ENCODE results near the gene ZNF185. TPM values are rescaled to one million over a fixed set of nuclear protein-coding genes. Genes with fewer than 3 reads are reported as not detected.

The ZNF185 gene
- total RNA-seq: 15.8 and 33.3 TPM in 2 replicates

DNA sequence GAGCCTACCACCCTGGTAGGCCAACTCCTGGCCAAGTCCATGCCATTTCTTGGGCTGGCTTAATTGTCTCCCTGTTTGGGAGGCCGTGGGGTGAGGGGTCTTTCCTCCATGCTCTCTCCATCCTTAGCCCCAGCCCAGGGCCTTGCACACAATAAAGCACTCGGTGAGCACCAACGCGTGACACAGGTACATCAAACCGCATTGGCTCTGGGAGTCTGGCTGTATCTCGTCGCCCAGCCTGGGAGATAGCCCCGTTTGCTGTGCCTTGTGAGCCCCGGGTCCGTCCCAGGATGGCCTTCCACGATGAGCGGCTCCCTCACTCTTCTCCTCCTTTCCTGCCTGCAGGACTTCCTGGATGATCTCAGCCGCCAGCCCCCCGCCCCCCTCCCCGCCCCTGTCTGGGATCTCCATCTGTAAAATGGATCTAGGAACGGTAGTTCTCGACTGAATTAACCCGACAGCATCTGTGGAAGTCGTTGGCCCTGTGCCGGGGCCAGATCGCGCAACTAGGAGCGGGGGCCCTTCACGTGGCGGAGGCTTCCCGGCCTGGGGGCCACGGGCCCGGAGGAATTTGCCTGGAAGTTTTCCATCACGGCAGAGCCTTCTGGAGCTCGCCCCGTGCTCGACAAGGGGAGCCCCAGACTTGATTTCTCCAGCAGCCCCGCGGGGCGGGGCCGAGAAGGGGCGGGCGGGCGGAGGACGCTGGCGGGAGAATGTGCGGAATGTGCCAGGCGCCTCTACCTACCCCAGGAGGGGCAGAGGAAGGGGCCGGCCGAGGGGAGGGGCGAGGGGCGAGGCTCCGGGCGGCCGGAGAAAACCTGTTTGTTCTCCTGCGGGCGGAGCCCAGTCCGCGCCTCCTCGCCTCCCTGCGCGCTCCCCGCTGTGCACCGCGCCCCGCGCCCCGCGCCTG, at the start of gene ZNF185:
Gene ZNF185, plus strand, starts transcription at position 846 of the 910 bp plus-strand sequence. CDS start 16,423 bp downstream, outside the sequence.
- DNase-seq (ENCODE audit: low read depth, low spot score): no peak

DNA sequence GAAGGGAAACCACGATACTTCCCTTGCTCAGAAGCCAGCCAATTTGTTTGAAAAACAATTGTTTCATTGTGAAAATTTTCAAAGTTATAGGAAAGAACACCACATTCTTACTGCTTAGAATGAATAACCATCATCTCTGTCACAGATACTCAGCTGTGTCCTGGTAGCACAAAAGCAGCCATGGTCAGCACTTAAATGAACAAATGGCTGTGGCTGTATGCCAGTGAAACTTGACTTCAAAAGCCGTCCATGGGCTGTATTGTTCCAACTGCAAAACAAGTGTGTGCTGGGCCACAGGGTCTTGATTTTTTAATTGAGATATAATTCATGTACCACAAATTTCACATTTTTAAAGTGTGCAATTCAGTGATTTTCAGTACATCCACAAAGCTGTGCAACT, 47.4 kb upstream of the ZNF185 start:
- DNase-seq (ENCODE audit: low read depth, low spot score): no peak

DNA sequence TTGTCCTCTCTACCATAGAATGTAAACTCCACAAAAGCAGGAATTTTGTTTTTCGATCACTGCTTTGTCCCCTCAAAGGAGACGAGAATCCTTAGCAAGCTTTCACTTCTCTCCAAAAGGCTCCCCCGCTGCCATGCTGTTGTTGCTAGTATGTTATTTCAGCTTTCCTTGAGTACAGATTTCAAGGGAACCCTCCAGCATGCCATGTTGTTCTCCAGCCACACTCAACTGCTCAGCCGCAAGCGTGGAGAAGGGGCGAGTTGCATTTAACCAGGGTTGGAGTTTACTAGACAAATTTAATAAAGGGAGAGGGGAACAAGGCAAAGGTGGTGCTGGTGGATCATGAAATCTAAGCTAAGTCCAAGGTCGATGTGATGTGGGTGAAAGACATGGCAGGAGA, 43.9 kb upstream of the ZNF185 start:
- DNase-seq (ENCODE audit: low read depth, low spot score): no peak

DNA sequence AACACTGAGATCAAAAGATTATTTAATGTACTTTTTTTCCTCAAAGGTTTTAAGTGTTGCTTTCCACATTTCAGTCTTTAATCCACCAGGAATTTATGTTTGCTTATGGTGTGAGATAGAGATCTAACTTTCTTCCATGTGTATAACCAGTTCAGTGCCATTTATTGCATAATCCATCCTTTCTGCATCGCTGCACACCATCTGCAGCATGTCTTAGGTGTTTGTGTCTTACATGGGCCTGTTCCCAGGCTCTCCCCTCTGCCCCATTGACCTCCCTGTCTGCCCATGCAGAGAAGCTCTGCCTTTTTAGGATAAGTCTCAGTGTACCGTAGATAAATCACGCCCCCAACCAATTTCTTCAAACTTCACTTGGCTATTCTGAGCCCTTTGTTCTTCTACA, 36.8 kb upstream of the ZNF185 start:
- DNase-seq (ENCODE audit: low read depth, low spot score): no peak

DNA sequence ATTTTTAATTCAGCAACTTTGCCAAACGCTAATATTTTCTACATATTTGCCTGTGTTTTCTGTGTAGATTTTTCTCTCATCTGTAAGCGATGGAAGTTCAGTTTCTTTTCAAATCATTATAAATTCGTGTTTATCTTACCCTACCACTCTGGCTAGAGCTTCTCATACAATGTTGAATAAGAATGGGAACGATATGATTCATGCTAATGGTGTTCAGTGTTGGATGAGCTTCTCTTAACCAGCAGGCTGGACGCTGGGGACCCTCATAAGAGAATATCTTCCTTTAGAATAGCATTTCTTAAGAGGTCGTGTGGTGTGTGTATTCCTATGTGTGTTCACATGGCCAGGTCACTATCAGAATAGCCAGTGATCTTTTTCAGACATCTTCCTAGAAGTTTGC, 36.0 kb upstream of the ZNF185 start:
- DNase-seq (ENCODE audit: low read depth, low spot score): no peak

DNA sequence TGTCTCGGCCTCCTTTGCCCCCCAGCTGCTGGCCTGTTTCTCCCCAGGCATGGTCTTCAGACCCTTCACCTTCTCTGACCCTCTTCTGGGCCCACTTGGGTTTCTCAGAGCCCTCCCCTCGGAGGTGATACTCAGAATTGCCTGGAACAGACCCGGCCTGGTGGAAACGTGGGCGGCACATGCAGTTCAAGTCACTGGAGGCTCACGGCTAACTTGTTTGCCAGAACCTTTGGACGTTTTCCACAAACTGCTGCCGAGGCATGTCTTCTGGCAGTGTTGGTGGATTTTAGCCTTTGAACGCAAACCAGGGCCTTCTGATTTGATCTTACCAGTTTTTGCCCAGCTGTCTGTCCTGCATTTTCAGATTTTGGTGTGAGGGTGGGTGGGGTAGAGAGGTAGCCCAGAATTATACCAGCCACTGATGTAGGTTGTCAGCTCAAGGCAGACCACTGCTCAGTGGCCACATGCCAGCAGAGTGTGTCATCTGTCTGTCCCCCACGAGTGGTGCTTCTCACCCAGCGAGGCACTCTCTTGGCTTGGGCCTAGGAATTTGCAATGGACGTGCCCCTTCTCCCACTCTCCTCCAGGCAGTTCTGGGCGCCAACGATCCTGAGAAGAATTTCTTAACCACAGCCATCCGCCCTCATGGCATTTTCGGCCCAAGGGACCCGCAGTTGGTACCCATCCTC, 32.5 kb upstream of the ZNF185 start:
- no peak for DNase-seq (ENCODE audit: low read depth, low spot score)

DNA sequence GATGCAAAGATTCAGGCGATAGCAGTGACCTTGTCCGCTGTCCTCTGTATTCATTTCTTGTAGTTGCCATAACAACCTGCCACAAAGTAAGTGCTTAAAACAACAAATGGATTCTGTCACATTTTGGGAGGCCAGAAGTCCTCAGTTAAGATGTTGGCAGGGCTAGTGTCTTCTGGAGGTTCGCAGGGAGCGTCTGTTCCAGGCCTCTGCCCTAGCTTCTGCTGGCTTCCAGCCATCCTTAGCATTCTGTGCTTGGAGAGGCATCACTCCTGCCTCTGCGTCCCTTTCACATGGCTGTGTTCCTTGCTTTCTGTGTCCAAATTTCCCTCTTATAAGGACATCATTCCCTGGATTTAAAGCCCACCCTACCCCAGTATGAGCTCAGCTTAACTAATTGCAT, 31.5 kb upstream of the ZNF185 start:
- DNase-seq (ENCODE audit: low read depth, low spot score): no peak

DNA sequence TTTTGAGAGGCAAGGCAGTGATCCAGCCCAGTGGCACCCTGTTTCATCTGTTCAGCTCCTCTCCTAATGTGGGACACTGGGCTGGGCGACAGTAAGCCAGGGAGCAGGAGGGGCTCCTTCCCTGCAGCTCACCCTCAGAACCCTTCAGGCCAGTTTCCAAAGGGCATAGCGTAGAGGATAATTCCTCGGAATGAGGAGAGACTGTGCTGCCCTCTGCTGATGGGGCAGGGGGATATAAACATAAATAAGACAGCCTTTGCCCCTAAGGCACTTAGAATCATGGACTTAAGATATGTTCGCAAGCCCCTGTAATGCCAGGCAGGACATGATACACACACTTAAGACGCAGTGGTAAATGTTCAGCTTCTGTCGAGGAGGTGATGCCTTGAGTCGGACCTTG, 27.9 kb upstream of the ZNF185 start:
- no peak for DNase-seq (ENCODE audit: low read depth, low spot score)

DNA sequence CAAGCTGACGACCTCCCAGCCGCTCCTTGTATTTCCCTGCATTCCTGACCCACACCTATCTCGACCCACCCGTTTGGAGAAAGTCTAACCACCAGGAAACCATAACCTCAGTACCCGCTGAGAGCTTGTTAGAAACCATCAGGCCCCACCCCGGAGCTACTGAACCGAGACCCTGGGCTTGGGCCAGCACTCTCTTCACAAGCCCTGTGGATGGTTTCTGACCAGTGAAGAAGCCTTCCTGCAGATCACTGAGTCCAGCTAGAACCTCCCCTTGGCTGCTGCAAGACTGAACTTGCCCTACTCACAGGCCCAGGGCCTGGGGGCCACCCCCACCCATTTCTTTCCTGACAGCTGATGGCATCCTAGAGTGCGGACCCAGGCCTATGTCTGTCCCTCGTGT, 26.6 kb upstream of the ZNF185 start:
- DNase-seq (ENCODE audit: low read depth, low spot score): no peak

DNA sequence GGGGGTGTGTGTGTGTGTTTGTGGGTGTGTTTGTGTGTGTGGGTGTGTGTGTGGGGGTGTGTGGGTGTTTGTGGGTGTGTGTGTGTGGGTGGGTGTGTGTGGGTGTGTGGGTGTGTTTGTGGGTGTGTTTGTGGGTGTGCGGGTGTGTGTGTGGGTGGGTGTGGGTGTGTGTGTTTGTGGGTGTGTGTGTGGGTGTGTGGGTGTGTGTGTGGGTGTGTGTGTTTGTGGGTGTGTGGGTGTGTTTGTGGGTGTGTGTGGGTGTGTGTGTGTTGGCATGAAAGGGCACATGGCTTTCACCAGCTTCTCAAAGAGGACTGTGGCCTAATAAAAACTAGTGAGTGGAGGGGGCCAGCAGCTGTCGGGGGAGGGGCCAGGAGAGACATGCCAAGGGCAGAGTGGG, 25.3 kb upstream of the ZNF185 start:
- no peak for DNase-seq (ENCODE audit: low read depth, low spot score)

DNA sequence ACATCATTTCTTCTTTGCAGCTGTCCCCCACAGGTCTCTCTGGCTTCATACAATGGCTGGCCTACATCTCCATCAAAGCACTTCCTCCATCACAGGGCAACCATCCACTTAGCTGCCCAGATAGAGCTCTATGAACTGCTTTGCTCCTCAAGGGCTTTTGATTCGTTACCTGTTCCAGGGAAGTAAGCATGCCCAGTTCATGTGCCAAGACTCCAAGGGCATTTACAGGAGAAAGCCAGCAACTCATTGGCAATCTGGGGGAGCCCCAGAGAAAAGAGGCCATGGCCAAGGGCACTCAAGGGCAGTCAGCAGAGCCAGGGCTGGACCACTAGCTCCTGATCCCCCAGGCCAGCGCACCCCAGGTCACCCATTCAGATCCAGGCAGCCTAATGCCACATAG, 24.5 kb upstream of the ZNF185 start:
- DNase-seq (ENCODE audit: low read depth, low spot score): no peak

DNA sequence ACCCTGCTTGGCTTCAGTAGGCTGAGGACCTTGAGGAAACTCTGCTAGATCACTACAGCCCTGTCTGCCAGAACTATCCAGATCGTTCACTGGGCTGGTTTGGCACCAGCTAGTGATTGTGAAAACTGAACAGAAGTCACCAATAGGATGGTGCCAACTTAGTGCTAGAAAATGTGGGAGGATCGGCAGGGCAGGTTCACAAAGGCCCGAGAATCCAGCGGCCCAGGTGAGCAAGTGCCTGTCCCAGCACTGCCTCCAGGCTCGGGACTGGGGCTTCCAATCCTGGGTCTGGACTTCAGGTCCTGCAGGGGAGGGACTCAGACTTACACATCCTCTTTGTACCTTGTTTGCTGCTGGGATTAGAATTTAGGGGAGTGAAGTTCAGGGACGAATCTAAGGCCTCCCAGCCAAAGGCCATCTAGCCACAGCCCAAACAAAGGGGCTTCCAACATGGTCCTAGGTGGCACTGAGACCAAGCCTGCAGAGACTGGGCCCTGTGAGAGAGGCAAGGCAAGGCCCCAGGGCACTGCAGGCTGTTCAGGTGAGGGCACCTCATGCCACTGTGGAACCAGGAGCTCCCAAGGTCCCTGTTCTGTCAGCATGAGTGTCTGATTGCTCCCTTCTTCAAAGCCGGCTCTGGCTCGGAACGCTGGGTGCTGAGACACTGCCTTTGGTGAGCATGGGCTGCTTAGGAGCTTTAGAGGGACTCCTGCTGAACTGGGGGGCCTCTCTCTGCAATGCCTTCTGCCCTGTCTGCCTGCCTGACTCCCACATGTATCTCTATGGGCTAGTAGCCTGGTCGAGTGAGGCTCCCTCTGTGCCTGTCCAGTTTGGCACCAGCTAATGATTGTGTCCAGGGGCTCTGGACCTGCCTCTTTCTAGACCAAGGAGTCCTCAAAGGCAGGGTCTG, 20.7 kb upstream of the ZNF185 start:
- no peak for DNase-seq (ENCODE audit: low read depth, low spot score)

DNA sequence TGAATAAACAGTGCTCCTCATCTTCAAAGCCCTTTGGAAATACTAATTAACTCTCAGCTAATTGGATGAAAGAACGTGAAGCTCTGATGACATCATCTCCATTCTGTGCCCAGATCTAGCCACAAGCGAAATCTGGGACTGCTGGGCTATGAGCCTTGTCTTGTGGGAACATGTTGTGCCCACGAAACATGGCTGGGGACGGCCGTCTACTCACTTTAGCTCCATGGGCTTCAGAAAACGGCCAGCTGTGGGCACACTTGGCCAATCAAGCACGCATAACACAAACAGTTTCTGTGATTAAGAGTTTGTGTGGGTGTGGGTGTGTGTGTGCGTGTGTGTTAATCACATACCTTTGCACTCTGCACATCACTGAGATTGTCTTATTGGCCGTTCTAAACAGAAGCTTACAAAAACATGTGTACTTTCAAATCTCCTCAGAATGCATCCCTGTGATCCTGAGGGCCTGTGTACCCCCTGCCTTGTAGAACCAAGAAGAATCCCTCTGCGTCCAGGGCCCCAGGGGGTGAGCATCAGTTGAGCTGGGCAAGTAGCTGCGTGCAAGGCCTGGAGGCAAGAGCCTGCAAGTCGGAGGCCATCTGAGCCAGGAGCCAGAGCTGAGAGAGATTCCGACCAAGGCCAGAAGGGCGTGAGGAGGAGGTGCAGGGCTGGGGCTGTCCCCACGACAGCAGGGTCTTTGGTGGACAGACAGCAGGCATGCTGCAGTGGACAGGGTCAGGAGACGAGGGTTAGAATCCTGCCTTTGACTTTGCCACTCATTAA, 18.7 kb upstream of the ZNF185 start:
- no peak for DNase-seq (ENCODE audit: low read depth, low spot score)

DNA sequence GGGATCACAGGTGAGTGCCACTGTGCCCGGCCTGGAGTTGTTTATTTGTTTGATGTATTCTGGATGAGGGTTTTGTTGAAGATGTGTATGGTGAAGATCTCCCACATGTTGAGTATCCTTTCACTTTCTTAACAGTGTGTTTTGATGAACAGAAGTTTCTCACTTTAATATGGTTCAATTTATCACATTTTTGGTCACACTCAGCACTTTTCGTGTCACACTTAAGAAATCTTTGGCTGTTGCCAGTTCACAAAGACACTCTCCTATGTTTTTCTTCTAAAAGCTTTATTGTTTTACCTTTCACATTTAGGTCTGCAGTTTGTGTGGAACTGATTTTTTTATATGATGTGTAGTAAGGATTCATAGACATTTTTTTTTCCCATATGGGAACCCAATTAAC, 16.6 kb upstream of the ZNF185 start:
- no peak for DNase-seq (ENCODE audit: low read depth, low spot score)

DNA sequence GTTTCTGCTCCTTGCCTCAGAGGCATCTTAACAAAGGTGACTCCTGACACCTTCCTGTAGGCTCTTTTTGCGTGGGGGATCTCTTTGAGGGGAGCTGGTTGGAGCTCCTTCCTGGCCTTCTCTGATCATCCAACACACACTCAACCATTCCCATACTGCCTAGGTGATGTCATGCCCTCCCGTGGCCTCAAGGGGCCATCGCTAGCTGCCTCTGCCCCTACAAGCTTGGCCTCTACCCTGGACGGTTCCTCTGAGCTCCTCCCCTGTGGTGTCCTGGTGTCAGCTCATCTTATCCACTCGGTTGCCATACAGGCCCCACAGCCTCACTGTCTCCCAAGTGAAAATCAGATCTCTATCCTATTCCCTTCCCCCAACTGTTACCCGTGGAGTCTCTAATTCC, 13.7 kb upstream of the ZNF185 start:
- DNase-seq (ENCODE audit: low read depth, low spot score): no peak

DNA sequence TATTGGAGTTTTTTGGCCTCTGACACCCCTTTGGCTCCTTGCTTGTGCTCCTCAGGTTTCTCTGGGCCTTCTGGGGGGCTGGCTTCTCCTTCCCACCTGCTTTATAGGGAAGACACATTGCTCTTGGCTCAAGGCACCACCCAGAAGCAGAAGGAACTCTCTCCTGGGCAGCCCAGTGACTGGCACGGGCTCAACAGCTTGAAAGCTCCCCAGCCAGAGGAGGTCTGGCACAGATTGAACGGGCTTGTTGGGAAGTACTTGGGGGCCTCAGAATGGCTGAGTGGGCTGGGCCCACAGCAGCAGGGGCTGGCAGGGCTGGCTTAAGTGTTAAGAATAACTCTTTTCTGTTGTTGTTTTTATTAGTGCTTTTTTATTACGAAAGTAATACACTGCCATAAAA, 11.2 kb upstream of the ZNF185 start:
- DNase-seq (ENCODE audit: low read depth, low spot score): no peak

DNA sequence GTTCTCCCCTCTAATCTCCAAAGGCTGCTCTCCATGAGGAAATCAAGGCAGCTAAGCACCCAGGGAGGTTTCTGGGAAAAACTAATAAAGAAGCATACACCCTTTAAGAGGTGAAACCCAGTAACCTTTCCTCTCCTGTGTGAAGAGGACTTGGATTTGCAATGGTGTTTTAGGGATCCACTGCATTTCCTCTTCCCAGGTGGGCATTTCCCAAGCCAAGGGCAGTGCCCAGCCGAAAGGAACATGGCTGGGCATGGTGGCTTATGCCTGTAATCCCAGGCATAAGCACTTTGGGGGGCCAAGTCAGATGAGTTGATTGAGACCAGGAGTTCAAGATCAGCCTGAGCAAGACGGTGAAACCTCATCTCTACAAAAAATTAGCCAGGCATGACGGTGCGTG, 5.4 kb upstream of the ZNF185 start:
- DNase-seq (ENCODE audit: low read depth, low spot score): no peak

DNA sequence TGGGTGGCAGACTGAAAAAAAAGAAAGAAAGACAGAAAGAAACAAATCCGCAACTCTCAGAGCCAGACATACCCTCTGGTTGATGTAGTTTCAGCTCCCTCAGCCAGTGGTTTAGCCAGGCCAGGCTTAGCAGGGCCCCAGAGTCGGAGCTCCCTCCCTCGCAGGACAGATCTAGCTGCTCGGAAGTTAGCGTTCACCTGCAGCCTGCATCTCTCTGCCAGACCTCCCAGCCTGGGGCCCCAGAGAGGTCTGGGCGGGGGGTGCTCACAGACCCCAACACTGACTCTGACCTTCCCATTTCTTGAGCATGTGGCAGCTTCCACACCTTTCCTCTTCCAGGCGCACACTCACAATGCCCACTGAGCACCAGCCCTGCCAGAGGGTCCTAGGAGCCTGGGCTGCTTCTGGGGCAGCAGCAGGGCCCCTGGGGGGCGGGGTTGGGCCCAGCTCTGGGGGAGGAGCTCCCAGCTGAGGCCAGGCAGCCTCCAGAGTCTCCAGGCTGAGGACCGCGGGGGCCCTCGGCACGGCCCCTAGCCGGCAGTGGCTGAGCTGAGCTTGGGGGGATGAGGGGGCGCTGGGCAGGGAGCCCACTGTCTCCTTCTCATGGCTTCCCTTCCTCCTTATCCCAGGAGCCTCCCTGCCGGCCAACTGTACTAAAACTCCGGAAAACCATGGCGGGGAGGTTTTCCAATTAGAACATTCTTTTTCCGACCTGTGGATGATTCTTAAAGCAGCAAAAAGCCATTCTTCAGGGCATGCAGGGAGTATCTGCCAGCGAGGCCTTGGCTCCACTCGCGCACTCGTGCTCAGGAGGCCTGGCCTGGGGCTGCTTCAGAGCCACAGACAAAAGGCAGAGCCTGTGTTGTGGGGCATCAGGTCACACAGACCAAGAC, 4.6 kb upstream of the ZNF185 start:
- DNase-seq (ENCODE audit: low read depth, low spot score): no peak

DNA sequence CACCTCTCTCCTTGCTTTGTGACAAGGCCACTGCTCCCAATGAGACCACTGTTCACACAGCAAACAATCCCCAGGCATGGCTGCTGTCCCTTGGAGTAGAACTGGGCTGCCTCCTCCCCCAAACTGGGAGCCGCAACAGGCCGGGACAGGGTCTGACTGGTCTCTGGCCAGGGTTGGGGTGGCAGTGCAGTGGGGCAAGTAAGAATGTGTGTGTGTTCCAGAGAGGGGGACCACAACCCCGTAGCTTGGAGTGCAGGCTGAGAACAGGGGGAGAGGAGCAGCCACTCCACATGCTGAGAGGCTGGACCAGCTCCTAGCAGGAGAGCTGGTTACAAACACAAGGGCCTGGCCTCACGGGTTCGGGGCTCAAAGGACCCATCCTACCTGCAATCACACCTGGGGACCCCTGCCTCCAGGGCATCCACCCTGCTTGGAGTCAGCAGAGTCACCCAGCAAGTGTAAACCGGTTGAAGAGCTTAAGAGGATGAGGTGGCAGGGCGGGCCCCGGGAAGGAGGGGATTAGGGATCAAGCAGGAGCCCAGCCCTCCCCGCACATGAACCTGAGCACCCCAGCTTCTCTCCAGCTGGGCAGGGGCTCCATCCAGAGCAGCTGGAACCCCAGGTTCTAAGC, 3.8 kb upstream of the ZNF185 start:
- no peak for DNase-seq (ENCODE audit: low read depth, low spot score)

DNA sequence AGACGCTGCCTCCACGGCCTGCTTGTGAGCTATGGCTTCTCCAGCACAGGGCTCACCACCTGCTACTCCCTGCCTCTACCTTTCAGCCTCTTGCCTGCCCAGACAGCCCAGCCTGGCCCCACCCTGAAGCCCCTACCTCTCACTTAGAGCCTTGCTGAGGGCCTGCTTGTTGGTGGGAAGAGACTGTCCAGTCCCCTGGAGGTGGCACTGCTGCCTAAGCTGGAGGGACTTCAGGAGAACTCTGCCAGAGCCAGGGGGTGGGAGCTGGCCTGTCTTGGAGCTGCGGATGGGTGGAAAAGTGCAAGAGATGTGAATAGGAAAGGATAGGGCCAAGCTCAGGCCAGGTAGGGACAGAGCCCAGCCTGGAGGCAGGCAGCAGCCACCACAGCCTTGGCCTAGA, 2.7 kb upstream of the ZNF185 start:
- no peak for DNase-seq (ENCODE audit: low read depth, low spot score)

All from pulmonary artery endothelial cell (primary cell).